Activated naive CD4-positive, alpha-beta T cell treated with anti-CD3 and anti-CD28 coated beads, Interleukin-2, amount 50 U/mL, for 24 hours (primary cell): Measurements from ENCODE around the gene MFN2.

ENCODE experiments used
- H3K27ac Mint-ChIP-seq: one replicate; pipeline ENCODE4 v1.8.0; 2021; ENCODE audit warnings: mild to moderate bottlenecking, mixed read lengths
- H3K27me3 Mint-ChIP-seq: one replicate; pipeline ENCODE4 v1.8.0; 2021; ENCODE audit warnings: mixed read lengths
- H3K36me3 Mint-ChIP-seq: one replicate; pipeline ENCODE4 v1.8.0; 2021; ENCODE audit warnings: mixed read lengths
- H3K4me1 Mint-ChIP-seq: one replicate; pipeline ENCODE4 v1.8.0; 2021; ENCODE audit warnings: mixed read lengths
- H3K4me3 Mint-ChIP-seq: one replicate; pipeline ENCODE4 v1.8.0; 2021; ENCODE audit warnings: mild to moderate bottlenecking, mixed read lengths
- H3K9me3 Mint-ChIP-seq: one replicate; pipeline ENCODE4 v1.8.0; 2021; ENCODE audit warnings: mixed read lengths

The MFN2 gene

DNA sequence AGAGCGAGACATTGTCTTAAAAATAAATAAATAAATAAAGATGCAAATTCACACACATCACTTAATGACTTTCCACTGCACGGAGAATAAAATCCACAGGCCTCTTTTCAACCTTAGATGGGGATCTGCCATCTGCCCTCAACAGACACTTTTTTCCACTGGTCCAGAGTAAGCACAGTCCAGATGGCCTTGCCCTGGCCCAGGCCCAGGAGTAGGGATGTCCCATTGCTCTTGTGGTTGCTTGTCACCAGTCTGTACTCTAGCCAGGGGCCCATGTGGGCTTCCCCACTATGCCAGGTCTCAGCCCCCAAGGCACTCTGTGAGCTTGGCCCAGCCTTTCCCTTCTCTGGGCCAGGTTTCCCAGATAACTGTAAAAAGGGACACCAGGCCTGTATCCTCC, 28.3 kb upstream of the MFN2 start:
- no peaks in the 10 kb centered on the region for H3K4me1 Mint-ChIP-seq
- no peaks in the 10 kb centered on the region for H3K36me3 Mint-ChIP-seq
- H3K4me3 Mint-ChIP-seq: no peak overlapping the region
- H3K27ac Mint-ChIP-seq: no peak overlapping the region
- no peaks in the 10 kb centered on the region for H3K27me3 Mint-ChIP-seq
- no peaks in the 10 kb centered on the region for H3K9me3 Mint-ChIP-seq

DNA sequence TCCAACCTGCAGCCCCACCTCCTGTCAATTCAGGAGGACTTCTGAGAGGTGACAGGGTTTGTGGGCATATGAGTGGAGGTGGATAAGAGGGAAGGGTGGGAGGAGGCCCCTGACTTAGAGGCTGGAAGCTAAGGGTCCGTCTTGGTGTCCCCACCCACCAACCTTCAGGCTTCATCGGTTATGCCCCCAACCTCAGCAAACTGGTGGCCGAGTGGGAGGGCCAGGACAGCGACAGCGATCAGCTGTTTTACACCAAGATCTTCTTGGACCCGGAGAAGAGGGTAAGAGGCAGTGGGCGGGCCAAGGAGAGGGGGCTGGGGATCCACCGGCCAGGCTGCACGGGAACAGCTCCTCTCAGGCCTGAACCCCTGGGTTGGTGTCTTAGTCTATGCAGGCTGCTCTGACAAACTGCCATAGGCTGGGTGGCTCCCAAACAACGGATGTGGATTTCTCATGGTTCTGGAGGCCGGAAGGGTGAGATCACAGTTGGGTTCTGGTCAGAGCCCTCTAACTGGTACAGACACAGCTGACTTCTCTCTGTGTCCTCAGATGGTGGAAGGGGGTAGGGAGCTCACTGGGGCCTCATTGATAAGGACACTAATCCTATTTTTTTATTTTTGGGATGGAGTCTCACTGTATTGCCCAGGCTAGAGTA, 27.7 kb upstream of the MFN2 start:
- H3K9me3 Mint-ChIP-seq: no peaks in the 10 kb centered on the region
- H3K27ac Mint-ChIP-seq: no peak overlapping the region
- no peaks in the 10 kb centered on the region for H3K36me3 Mint-ChIP-seq
- no peaks in the 10 kb centered on the region for H3K27me3 Mint-ChIP-seq
- no peak overlapping the region for H3K4me3 Mint-ChIP-seq
- H3K4me1 Mint-ChIP-seq: no peaks in the 10 kb centered on the region

GRCh38 chr1:11955221-11955620, 25.0 kb upstream of the MFN2 start:
- H3K4me3 Mint-ChIP-seq: no peak overlapping the region
- H3K9me3 Mint-ChIP-seq: no peaks in the 10 kb centered on the region
- no peak overlapping the region for H3K27ac Mint-ChIP-seq
- H3K36me3 Mint-ChIP-seq: no peaks in the 10 kb centered on the region
- H3K4me1 Mint-ChIP-seq: no peaks in the 10 kb centered on the region
- no peaks in the 10 kb centered on the region for H3K27me3 Mint-ChIP-seq

GRCh38 chr1:11957398-11957797, 22.8 kb upstream of the MFN2 start:
- H3K4me3 Mint-ChIP-seq: no peak overlapping the region
- no peaks in the 10 kb centered on the region for H3K9me3 Mint-ChIP-seq
- no peaks in the 10 kb centered on the region for H3K27me3 Mint-ChIP-seq
- no peaks in the 10 kb centered on the region for H3K36me3 Mint-ChIP-seq
- H3K4me1 Mint-ChIP-seq: no peaks in the 10 kb centered on the region
- no peak overlapping the region for H3K27ac Mint-ChIP-seq

DNA sequence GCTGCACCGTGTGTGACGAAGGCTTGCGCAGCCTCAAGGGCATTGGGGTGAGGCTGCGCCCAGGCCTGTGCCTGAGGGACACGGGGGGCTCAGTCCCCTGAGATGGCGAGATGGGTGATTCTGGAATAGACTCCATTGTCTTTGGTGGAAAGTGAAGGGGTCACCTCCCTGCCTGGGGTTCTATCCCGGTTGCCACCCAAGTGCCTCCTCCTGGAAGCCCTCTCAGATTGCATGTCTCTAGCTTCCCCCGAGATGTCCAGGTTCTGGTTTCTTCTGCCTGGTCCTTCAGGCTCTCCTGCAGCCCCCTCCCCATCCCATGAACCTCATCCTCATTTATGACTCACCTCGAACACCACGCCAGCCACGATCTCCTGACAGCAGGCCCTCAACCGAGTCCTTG, 22.3 kb upstream of the MFN2 start:
- Mint-ChIP-seq H3K27me3 (no peaks in the 10 kb centered on the region), H3K36me3 (no peaks in the 10 kb centered on the region), H3K9me3 (no peaks in the 10 kb centered on the region), H3K27ac (no peak overlapping the region), H3K4me1 (no peaks in the 10 kb centered on the region), H3K4me3 (no peak overlapping the region)

DNA sequence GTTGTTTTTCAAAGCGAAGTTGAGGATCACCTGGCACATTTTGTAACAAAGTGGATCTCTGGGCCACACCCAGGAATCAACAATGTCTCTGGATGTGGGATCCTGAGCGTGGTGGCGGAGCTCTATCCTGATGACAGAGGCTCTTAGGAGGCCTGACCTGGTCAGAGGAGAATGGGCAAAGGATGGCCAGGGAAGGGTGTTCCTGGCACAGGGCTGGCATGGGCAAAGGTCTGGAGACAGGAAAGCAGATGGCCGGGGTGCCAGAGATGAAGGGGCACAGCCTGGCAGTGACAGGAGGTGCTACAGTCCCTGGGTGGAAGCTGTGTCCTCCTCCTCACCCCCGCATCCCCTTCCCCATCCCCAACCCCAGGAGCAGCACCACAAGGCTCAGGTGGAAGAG, 20.0 kb upstream of the MFN2 start:
- Mint-ChIP-seq H3K27ac (no peak overlapping the region), H3K4me1 (no peaks in the 10 kb centered on the region), H3K36me3 (no peaks in the 10 kb centered on the region)

GRCh38 chr1:11960715-11961114, 19.5 kb upstream of the MFN2 start:
- H3K27me3 Mint-ChIP-seq: no peaks in the 10 kb centered on the region
- no peaks in the 10 kb centered on the region for H3K36me3 Mint-ChIP-seq
- H3K4me1 Mint-ChIP-seq: no peaks in the 10 kb centered on the region
- no peak overlapping the region for H3K27ac Mint-ChIP-seq
- H3K9me3 Mint-ChIP-seq: no peaks in the 10 kb centered on the region
- H3K4me3 Mint-ChIP-seq: no peak overlapping the region

More for the DNA sequence above, 20.0 kb upstream of the MFN2 start:
- H3K9me3 Mint-ChIP-seq: no peaks in the 10 kb centered on the region
- H3K27me3 Mint-ChIP-seq: no peaks in the 10 kb centered on the region
- H3K4me3 Mint-ChIP-seq: no peak overlapping the region

GRCh38 chr1:11961230-11961629, 19.0 kb upstream of the MFN2 start:
- Mint-ChIP-seq H3K4me1 (no peaks in the 10 kb centered on the region), H3K27ac (no peak overlapping the region), H3K4me3 (no peak overlapping the region), H3K27me3 (no peaks in the 10 kb centered on the region), H3K36me3 (no peaks in the 10 kb centered on the region), H3K9me3 (no peaks in the 10 kb centered on the region)

- no peaks in the 10 kb centered on the region for H3K27me3 Mint-ChIP-seq
- H3K9me3 Mint-ChIP-seq: no peaks in the 10 kb centered on the region
- H3K27ac Mint-ChIP-seq: no peak overlapping the region
- H3K4me1 Mint-ChIP-seq: no peaks in the 10 kb centered on the region
- no peaks in the 10 kb centered on the region for H3K36me3 Mint-ChIP-seq
- no peak overlapping the region for H3K4me3 Mint-ChIP-seq
Measured at GRCh38 chr1:11963622-11964021, 16.6 kb upstream of the MFN2 start.

DNA sequence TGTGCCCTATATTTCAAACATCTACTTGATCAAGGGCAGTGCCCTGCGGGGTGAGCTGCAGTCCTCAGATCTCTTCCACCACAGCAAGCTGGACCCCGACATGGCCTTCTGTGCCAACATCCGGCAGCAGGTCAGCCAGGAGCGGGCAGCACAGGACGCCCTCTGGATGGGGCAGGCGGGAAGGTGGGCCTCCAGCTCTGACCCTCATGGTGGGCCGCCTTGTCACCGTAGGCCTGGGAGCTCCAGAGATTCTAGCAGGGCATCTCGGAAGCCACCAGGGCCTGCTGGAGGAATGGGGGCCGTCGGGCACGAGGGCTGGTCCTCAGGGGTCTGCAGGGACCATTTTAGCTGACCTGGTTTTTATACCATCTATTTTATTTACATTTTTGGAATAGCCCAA, 15.6 kb upstream of the MFN2 start:
- Mint-ChIP-seq H3K4me1 (no peaks in the 10 kb centered on the region), H3K36me3 (no peaks in the 10 kb centered on the region), H3K27ac (no peak overlapping the region), H3K4me3 (no peak overlapping the region), H3K27me3 (no peaks in the 10 kb centered on the region), H3K9me3 (no peaks in the 10 kb centered on the region)

DNA sequence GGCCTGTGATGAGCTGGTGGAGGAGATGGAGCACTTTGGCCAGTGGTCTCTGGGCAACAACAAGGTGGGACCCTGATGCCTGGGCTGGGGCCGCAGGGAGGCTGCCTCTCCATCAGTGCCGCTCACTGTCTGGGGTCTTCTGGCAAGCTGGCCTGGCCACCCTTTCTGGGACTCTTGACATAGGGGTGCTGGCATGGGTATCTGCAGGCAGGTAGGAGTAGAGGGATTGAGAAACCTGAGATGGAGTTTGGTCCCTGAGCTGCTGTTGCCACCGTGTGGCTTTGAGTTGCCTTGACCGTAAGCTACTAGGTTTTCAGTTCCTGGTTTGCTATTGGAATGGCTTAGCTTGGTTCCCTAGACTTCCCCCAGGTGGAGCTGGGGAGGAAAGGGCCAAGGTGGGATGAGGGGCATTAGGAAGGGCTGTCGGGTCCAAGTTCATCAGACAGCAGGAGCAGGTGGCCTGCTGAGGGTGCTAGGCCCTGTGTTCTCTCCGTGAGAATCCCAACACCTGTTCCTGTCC, 13.2 kb upstream of the MFN2 start:
- no peak overlapping the region for H3K27ac Mint-ChIP-seq
- H3K4me3 Mint-ChIP-seq: no peak overlapping the region
- no peaks in the 10 kb centered on the region for H3K4me1 Mint-ChIP-seq
- H3K27me3 Mint-ChIP-seq: no peaks in the 10 kb centered on the region
- H3K9me3 Mint-ChIP-seq: no peaks in the 10 kb centered on the region
- no peaks in the 10 kb centered on the region for H3K36me3 Mint-ChIP-seq

GRCh38 chr1:11970441-11971185, 9.6 kb upstream of the MFN2 start:
- H3K9me3 Mint-ChIP-seq: no peaks in the 10 kb centered on the region

DNA sequence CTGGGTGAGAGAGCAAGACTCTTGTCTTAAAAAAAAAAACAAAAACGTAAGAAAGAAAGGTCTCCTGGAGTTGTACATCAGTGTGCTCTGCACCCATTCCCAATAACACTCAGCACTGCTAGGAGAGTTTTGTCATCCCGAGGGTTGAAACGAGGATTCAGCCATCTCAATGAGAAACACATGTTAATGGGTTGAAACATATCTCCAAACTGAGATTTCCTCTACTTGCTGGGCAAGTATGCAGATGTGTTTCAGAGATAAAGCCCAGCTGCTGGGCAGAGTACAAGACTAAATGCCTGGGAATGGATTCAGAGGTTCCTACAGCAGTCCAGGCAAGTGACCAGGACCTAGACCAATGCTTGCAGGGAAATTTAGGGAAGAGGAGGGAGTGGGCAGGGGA, 2.6 kb upstream of the MFN2 start:
- Mint-ChIP-seq H3K4me1 (peaks cover 23% of the 10 kb centered on the region), H3K27me3 (no peaks in the 10 kb centered on the region), H3K36me3 (peaks cover 5% of the 10 kb centered on the region), H3K4me3 (no peak overlapping the region), H3K9me3 (no peaks in the 10 kb centered on the region), H3K27ac (peak overlapping the region; percentile 47)

More at GRCh38 chr1:11970441-11971185, 9.6 kb upstream of the MFN2 start:
- H3K27me3 Mint-ChIP-seq: no peaks in the 10 kb centered on the region
- H3K4me3 Mint-ChIP-seq: no peak overlapping the region
- no peaks in the 10 kb centered on the region for H3K4me1 Mint-ChIP-seq
- no peaks in the 10 kb centered on the region for H3K36me3 Mint-ChIP-seq
- no peak overlapping the region for H3K27ac Mint-ChIP-seq

GRCh38 chr1:11978301-11978700, 1.9 kb upstream of the MFN2 start:
- Mint-ChIP-seq H3K36me3 (peaks cover 5% of the 10 kb centered on the region), H3K9me3 (no peaks in the 10 kb centered on the region), H3K27me3 (no peaks in the 10 kb centered on the region), H3K4me3 (no peak overlapping the region), H3K4me1 (peaks cover 28% of the 10 kb centered on the region), H3K27ac (no peak overlapping the region)

DNA sequence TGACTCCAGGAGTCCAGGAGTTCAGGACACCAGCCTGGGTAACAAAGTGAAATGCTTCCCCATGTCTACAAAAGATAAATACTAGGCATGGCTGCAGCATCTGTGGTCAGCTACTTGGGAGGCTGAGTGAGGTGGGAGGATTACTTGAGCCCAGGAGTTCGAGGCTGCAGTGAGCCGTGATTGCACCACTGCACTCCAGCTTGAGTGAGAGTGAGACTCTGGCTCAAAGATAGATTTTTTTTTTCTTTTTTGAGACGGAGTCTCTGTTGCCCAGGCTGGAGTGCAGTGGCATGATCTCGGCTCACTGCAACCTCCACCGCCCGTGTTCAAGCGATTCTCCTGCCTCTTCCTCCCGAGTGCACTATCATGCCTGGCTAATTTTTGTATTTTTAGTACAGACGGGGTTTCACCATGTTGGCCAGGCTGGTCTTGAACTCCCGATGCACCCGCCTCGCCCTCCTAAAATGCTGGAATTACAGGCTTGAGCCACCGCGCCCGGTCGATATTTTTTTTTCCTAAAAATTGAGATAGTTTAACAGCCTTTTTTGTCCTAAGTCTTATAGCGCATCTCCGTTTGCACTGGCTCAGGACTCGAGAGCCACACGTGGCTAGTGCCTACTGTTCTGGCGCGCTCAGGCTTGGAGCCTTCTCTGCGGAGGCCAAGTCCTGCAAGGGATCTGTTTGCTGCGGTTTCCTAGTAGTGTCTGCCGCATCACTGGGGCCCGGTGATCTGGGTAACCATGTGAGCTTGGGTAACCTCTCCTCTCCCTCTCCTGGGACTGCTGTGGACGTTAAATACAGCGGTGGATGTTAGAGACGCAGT, 1.0 kb upstream of the MFN2 start:
- Mint-ChIP-seq H3K36me3 (peaks cover 8% of the 10 kb centered on the region), H3K27me3 (no peaks in the 10 kb centered on the region), H3K4me3 (peak overlapping the region; percentile 97), H3K4me1 (peaks cover 38% of the 10 kb centered on the region), H3K9me3 (no peaks in the 10 kb centered on the region), H3K27ac (peak overlapping the region; percentile 91)

DNA sequence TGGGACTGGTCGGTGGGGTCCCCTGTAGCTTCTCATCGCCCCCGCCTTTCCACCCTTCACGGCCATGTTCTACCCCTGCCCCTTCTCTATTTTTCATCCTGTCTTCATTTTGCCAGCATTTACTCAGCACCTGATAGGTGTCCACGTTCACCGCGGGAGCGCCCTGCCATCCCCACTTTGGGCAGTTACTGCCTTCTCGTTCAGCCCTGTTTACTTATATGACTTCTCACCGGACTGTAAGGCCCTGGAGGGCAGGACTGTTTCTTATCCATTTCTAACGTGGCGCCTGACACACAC, 380 bp downstream of the MFN2 start:
- Mint-ChIP-seq H3K9me3 (no peaks in the 10 kb centered on the region), H3K4me3 (peak overlapping the region; percentile 97), H3K27ac (peak overlapping the region; percentile 92), H3K4me1 (peaks cover 47% of the 10 kb centered on the region), H3K36me3 (peaks cover 10% of the 10 kb centered on the region), H3K27me3 (no peaks in the 10 kb centered on the region)
